ENCODE measurements around the gene A2M. TPM values are rescaled to one million over a fixed set of nuclear protein-coding genes. Genes with fewer than 3 reads are reported as not detected.

A2M gene
- total RNA-seq, 1 experiment from 2014 or later: 1.2 TPM

DNA sequence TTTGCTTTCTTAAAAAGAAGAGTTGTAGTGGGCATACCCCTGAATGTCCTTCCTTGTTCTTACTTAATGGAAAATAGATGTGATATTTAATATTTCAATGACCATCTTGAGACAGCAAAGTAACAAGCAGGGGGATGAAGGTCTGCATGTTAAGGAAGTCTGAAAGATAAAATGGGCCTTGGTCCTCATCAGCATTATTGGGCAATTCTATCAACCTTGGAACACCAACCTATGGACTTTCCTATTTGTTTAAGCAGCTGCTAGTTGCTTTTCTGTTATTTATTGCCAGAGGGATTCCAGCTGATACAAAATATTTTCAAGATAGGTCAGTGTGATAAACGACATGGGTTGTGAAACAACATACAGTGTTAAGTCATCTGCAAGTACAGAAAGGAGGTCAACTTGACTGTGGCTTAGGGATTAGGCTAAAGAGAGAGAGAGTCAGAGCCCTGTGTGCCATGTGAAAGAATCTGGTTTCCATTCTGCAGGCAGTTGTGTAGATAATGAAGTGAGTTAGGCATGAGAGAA, 16.4 kb upstream of the A2M start:
- H3K14ac ChIP-seq (ENCODE audit: insufficient read depth, low read length): no peak overlapping the region
- no peak overlapping the region for H2BK20ac ChIP-seq (ENCODE audit: low read depth, low read length, poor library complexity, severe bottlenecking)
- no CpG with 5 or more reads among the region's 1 CpG for WGBS (ENCODE audit: extremely low coverage, insufficient read length, low lambda C conversion rate)
- H3K27ac ChIP-seq (ENCODE audit: insufficient read length, low read depth, low read length): no peak overlapping the region
- DNase-seq: no peak
- H2BK120ac ChIP-seq (ENCODE audit: low read depth, low read length, poor library complexity, severe bottlenecking): no peak overlapping the region
- no peak overlapping the region for H3K18ac ChIP-seq (ENCODE audit: insufficient read length, low read depth, low read length)
- H3K27me3 Mint-ChIP-seq (ENCODE audit: low read depth): no peaks in the 10 kb centered on the region
- no peak overlapping the region for H3K4me2 ChIP-seq (ENCODE audit: insufficient read depth, insufficient read length, low read length)
- peaks cover 0 to 9% (median 0%) of the 10 kb centered on the region in 3 experiments; a peak in 1 of 7 replicates for H3K36me3 Mint-ChIP-seq (ENCODE audit: insufficient read depth in 1 of 3, low read depth in 3 of 3)
- H3K9me3 Mint-ChIP-seq: peaks cover 2% of the 10 kb centered on the region in 2 experiments; a peak in 2 of 5 replicates
- no peak overlapping the region for H4K8ac ChIP-seq (replicated peaks; ENCODE audit: insufficient read length, low read depth, low read length)
- no peaks in the 10 kb centered on the region for H3K9me3 ChIP-seq (ENCODE audit: control insufficient read depth, low read depth, low read length)
- H3T11ph ChIP-seq (ENCODE audit: low read length): no peak overlapping the region
- no peaks in the 10 kb centered on the region for H3K79me1 ChIP-seq (ENCODE audit: insufficient read depth, low read depth, low read length, poor library complexity, severe bottlenecking)
- no peaks in the 10 kb centered on the region for H3K27me3 ChIP-seq (ENCODE audit: insufficient read depth, low read length)
- no peak overlapping the region for H2AK5ac ChIP-seq (ENCODE audit: insufficient read length, low read length)
- no peak overlapping the region for H3K27ac Mint-ChIP-seq
- H3K23me2 ChIP-seq (ENCODE audit: insufficient read length, low read depth, low read length, poor library complexity, severe bottlenecking): no peaks in the 10 kb centered on the region
- H3K9ac ChIP-seq (ENCODE audit: extremely low read depth, insufficient read length, low read length): no peak overlapping the region
- no peak overlapping the region for H2BK5ac ChIP-seq (ENCODE audit: insufficient read length, low read length)
- no peak overlapping the region for H3K56ac ChIP-seq (ENCODE audit: insufficient read length, low read depth, low read length)
- H3K4ac ChIP-seq (ENCODE audit: low read depth, low read length): no peak overlapping the region
- H2BK12ac ChIP-seq (ENCODE audit: insufficient read length, low read depth, low read length): no peak overlapping the region
- no peak overlapping the region for H3K4me3 Mint-ChIP-seq
- H2AFZ ChIP-seq (ENCODE audit: low read length): no peak overlapping the region
- no peak overlapping the region for H2BK15ac ChIP-seq (ENCODE audit: low read depth, low read length)
- TF ChIP-seq, protein P1, sequence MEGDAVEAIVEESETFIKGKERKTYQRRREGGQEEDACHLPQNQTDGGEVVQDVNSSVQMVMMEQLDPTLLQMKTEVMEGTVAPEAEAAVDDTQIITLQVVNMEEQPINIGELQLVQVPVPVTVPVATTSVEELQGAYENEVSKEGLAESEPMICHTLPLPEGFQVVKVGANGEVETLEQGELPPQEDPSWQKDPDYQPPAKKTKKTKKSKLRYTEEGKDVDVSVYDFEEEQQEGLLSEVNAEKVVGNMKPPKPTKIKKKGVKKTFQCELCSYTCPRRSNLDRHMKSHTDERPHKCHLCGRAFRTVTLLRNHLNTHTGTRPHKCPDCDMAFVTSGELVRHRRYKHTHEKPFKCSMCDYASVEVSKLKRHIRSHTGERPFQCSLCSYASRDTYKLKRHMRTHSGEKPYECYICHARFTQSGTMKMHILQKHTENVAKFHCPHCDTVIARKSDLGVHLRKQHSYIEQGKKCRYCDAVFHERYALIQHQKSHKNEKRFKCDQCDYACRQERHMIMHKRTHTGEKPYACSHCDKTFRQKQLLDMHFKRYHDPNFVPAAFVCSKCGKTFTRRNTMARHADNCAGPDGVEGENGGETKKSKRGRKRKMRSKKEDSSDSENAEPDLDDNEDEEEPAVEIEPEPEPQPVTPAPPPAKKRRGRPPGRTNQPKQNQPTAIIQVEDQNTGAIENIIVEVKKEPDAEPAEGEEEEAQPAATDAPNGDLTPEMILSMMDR (conservative IDR thresholded peaks at IDR 0.05): no peak
- no peaks in the 10 kb centered on the region for H3K4me1 Mint-ChIP-seq
- no peak overlapping the region for H3K23ac ChIP-seq (ENCODE audit: insufficient read length, low read depth, low read length)
- H3K4me1 ChIP-seq (ENCODE audit: insufficient read depth, low read length): no peaks in the 10 kb centered on the region
- H4K91ac ChIP-seq (ENCODE audit: insufficient read length, low read depth, low read length): no peak overlapping the region
- no peaks in the 10 kb centered on the region for H4K20me1 ChIP-seq (ENCODE audit: control insufficient read depth, insufficient read depth, insufficient read length)
- H3K79me2 ChIP-seq (ENCODE audit: insufficient read depth, low read length): no peaks in the 10 kb centered on the region
- no peak overlapping the region for H4K5ac ChIP-seq (ENCODE audit: insufficient read length, low read depth, low read length)

All from H9 (cell line).